ENCODE data around the gene UCK1.

DNA sequence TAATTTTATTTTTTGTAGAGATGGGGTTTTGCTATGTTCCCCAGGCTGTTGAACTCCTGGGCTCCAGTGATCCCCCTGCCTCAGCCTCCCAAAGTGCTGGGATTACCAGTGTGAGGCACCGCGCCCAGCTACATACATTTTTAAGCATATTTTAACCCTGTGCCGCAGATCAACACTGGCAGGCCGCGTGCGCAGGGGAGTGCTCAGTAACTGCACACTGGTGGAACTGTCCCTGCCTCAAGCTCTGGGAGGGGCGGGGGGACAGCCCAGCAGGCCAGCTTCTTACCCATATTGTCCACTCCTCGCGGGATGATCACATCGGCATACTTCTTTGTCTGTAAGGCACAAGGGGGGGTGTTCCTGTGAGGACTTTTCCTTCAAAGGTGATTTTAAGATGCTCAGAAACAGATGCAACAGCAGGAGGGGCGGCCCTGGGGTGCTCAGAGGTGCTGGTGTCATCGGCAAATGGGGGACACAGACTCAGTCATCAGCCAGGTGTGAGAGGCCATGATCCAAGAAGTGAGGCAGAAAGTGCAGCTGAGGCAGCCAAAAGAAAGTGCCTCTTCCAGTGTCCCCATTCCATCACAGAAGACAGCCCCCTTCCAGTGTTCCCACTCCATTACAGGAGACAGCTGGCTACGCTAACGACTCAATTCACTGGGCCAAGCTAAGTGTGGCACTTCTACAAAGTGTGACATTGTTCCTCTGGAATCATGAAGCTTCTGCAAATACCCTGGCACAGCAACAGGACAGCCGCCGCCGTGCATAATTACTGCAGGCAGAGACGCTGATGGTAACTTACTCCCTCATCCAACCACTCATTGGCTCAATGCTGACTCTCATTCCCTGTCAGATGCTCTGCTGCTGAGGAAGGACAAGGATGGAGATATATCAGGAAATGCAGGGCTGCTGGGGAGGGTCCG is 5.2 kb downstream of the UCK1 start:
- TF ChIP-seq, protein P1, sequence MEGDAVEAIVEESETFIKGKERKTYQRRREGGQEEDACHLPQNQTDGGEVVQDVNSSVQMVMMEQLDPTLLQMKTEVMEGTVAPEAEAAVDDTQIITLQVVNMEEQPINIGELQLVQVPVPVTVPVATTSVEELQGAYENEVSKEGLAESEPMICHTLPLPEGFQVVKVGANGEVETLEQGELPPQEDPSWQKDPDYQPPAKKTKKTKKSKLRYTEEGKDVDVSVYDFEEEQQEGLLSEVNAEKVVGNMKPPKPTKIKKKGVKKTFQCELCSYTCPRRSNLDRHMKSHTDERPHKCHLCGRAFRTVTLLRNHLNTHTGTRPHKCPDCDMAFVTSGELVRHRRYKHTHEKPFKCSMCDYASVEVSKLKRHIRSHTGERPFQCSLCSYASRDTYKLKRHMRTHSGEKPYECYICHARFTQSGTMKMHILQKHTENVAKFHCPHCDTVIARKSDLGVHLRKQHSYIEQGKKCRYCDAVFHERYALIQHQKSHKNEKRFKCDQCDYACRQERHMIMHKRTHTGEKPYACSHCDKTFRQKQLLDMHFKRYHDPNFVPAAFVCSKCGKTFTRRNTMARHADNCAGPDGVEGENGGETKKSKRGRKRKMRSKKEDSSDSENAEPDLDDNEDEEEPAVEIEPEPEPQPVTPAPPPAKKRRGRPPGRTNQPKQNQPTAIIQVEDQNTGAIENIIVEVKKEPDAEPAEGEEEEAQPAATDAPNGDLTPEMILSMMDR (IDR thresholded peaks at IDR 0.05; ENCODE audit: low read length), result no peak
- TF ChIP-seq EZH2 (IDR thresholded peaks at IDR 0.05; ENCODE audit: borderline replicate concordance, low read length), result no peak
